Gastrocnemius medialis (tissue), 4 donors: Measurements from ENCODE around the gene TRMT61A. TPM values are rescaled to one million over a fixed set of nuclear protein-coding genes. Genes with fewer than 3 reads are reported as not detected.
"Not testable (repeated sequence)": the region's sequence is repeated elsewhere in the genome, so short reads cannot be mapped to it uniquely, and the experiment has no call there.

Experiments used
- ATAC-seq, 2 donors: fragments of 150-250 bp; one replicate each; pipeline ENCODE4 v1.9.1; 2016
- DNase-seq, 2 donors: peaks; one replicate each; pipeline ENCODE4 v3.0.0-alpha.2; 2019
- H3K27ac ChIP-seq, 4 donors: fragments of 200-600 bp; sonication (generic); 1 replicate in 1 of 4; 2 replicates in 3 of 4; pipeline ENCODE4 v1.5.1; 2016 to 2018; ENCODE audit warnings: mild to moderate bottlenecking in 2 of 4, moderate library complexity in 1 of 4
- H3K27me3 ChIP-seq, 3 donors: fragments of 200-600 bp; sonication (generic) in 2 of 3; 1 replicate in 1 of 3; 2 replicates in 2 of 3; pipeline versions ENCODE4 v1.5.1 to v1.6.0; 2016 to 2019; ENCODE audit warnings: mild to moderate bottlenecking in 1 of 3, moderate library complexity in 1 of 3
- H3K36me3 ChIP-seq, 2 donors: fragments of 200-600 bp; sonication (generic) in 1 of 2; one replicate each; pipeline ENCODE4 v1.5.1; 2017 to 2018
- H3K4me1 ChIP-seq, 2 donors: fragments of 200-600 bp; sonication (generic) in 1 of 2; one replicate each; pipeline ENCODE4 v1.5.1; 2016 to 2017; ENCODE audit warnings: mild to moderate bottlenecking in 2 of 2
- H3K4me3 ChIP-seq, 4 donors: fragments of 200-600 bp; sonication (generic) in 3 of 4; 1 replicate in 1 of 4; 2 replicates in 3 of 4; pipeline ENCODE4 v1.5.1; 2016 to 2019; ENCODE audit warnings: mild to moderate bottlenecking in 2 of 4
- H3K9me3 ChIP-seq, 3 donors: fragments of 200-600 bp; sonication (generic) in 2 of 3; 1 replicate in 1 of 3; 2 replicates in 2 of 3; pipeline ENCODE4 v1.5.1; 2016 to 2019
- POLR2A ChIP-seq, 2 donors: fragments of 450-650 bp; IDR thresholded peaks; one replicate each; pipeline ENCODE4 v1.6.1; 2017; ENCODE audit warnings: antibody characterized with exemption in 2 of 2, mild to moderate bottlenecking in 2 of 2, moderate library complexity in 2 of 2
- in situ Hi-C, 4 donors: fragments of 200-750 bp; cut with MboI; loops; one replicate each; pipeline versions ENCODE4 v1.15.0 to v1.8.0; 2017; ENCODE audit warnings: low sequenced_read_pairs in 4 of 4
- intact Hi-C: fragments of 100-400 bp; cut with DNase I; formaldehyde crosslinking; loops from one replicate; pipeline ENCODE4 v1.15.1; 2023; ENCODE audit warnings: low total_unique reads
- total RNA-seq, 4 donors: library from RNA; depleted of rRNA; stranded (reverse); fragments of >200 nt; gene quantifications; one replicate each; pipeline versions ENCODE4 v1.1.0 to v1.2.3, GENCODE V29; 2016
- TF ChIP-seq, protein P1 (sequence below), 5 experiments: fragments of 450-650 bp in 3 of 5; fragments of 200-600 bp in 2 of 5; sonication (generic) in 2 of 5; IDR thresholded peaks in 4 of 5; conservative IDR thresholded peaks in 1 of 5; 1 replicate in 4 of 5; 2 replicates in 1 of 5; pipeline ENCODE4 v1.5.1; 2016 to 2019; ENCODE audit warnings: antibody characterized with exemption in 5 of 5, mild to moderate bottlenecking in 3 of 5, moderate library complexity in 3 of 5

Gene TRMT61A
- total RNA-seq, 4 donors from 2014 or later = 8.3 to 11.0 (median 9.6) TPM

DNA sequence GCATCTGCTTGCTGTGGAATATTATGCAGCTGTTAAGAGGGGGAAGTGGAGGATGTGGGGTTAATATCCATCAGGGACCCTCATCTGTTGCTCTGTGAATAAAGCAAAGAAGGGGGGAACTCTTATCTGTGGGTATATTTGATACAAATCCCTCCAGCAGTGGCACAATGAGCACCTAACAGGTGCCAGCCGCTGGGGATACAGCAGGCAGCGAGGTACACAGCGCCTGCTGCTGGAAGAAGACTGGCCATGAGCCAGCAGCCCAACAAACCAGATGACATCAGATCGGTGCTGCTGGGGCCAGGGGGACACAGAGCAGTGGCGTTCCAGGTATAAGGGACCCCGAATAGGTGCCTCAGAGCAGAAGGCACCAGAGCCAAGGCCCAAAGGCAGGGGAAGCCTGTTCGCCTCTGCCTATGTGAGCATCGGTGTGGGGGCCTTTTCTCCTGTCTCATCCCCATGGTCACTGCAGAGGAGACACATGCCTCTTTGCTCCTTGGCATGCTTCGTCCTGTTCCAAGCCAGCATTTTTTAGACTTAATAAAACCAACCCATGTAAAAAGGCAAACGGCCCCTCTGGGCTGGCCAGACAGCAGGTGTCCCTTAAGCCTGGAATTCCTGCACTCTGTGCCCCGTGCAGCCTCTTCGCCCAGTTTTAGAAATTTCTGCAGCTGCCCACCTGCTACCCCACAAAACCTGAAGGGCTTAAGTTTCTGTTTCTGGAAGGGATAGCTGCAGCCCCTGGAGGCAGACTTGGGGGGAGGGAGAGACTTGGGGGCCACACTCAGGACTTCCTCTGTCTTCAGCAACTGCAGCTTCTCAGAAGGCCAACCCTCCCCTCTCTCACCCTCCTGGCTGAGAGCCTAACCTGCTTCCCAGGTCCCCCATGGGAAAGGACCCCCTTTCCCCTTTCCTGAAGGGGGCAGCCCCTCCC lies 4.7 kb upstream of the TRMT61A start:
- TF ChIP-seq POLR2A (IDR thresholded peaks at IDR 0.05) = no peak
- TF ChIP-seq, protein P1, sequence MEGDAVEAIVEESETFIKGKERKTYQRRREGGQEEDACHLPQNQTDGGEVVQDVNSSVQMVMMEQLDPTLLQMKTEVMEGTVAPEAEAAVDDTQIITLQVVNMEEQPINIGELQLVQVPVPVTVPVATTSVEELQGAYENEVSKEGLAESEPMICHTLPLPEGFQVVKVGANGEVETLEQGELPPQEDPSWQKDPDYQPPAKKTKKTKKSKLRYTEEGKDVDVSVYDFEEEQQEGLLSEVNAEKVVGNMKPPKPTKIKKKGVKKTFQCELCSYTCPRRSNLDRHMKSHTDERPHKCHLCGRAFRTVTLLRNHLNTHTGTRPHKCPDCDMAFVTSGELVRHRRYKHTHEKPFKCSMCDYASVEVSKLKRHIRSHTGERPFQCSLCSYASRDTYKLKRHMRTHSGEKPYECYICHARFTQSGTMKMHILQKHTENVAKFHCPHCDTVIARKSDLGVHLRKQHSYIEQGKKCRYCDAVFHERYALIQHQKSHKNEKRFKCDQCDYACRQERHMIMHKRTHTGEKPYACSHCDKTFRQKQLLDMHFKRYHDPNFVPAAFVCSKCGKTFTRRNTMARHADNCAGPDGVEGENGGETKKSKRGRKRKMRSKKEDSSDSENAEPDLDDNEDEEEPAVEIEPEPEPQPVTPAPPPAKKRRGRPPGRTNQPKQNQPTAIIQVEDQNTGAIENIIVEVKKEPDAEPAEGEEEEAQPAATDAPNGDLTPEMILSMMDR (IDR thresholded peaks at IDR 0.05 in 4 of 5, conservative IDR thresholded peaks at IDR 0.05 in 1 of 5) = no peak
- Histone ChIP-seq H3K4me3 (no peak overlapping the region), H3K9me3 (no peaks in the 10 kb centered on the region), H3K27me3 (peaks cover 0 to 23% (median 7%) of the 10 kb centered on the region in 3 donors), H3K27ac (no peak overlapping the region), H3K4me1 (peaks cover 18 to 24% of the 10 kb centered on the region in 2 donors), H3K36me3 (no peaks in the 10 kb centered on the region)
- DNase-seq = no peak
- intact Hi-C loops = no loop called here
- no peak for ATAC-seq
- in situ Hi-C loops = no loop called here

DNA sequence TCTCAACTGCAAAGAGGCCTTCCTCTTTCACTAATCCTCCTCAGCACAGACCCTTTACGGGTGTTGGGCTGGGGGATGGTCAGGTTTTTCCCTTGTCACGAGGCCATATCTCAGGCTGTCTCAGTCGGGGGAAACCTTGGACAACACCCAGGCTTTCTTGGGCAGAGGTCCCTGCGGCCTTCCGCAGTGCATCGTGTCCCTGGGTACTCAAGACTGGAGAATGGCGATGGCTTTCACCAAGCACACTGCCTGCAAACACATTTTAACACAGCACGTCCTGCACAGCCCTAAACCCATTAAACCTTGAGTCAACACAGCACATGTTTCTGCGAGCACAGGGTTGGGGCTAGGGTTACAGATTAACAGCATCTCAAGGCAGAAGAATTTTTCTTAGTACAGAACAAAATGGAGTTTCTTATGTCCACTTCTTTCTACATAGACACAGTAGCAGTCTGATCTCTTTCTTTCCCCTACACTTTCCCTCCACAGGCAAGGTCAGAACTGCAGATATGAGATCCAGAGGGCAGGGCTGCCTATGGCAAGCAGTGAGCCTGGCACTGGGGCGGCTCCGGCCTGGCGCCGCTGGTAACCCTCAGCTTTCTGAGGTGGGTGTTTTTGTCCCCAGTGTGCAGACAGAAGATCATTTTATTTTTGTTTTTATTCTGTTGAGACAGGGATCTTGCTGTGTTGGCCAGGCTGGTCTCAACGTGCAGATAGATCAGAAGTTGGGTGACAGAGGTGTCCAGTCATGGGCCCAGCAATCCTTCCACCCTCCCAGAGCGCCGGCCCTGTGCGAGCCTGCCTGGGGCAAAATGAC lies 3.4 kb upstream of the TRMT61A start:
- H3K36me3 ChIP-seq, intact Hi-C loops, H3K27ac ChIP-seq, in situ Hi-C loops, H3K9me3 ChIP-seq, DNase-seq, H3K4me3 ChIP-seq, ATAC-seq: not testable (repeated sequence)
- peaks cover 0 to 22% (median 5%) of the 10 kb centered on the region in 3 donors for H3K27me3 ChIP-seq
- peaks cover 28 to 37% of the 10 kb centered on the region in 2 donors for H3K4me1 ChIP-seq

DNA sequence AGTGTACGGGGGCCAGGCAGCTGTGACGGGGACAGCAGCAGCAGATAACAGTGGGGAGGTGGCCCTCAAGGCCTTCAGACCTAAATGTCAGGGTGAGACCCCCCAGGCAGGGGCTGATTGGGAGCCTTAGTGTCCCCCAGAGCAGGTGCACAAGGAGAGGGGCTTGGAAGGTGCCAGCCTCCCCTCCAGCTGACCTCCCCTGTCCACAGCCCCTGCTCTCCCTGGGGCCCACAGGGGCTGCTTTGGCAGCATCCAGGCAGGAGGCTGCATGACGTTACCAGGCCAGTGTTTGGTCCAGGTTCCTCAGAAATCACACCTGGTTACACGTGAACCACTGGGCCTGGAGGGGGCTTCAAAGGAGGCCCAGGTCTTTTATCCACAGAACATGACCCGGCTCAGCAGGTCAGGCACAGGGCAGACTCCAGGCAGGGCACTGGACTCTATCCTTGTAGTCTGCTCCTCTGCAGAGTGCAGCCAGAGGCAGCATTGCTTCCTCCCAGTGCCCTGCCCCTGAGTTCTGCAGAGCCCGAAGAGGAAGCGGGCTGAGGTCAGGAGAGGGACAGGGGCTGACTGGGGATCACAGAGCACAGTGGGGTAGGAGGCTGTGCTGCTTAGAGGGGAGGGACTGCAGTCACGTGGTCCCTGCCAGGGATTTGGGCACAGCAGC lies 2.6 kb upstream of the TRMT61A start:
- H3K4me1 ChIP-seq = peaks cover 25 to 38% of the 10 kb centered on the region in 2 donors
- intact Hi-C loops (no loop called here), in situ Hi-C loops (no loop called here)
- DNase-seq = no peak
- no peak for TF ChIP-seq POLR2A (IDR thresholded peaks at IDR 0.05)
- TF ChIP-seq, protein P1 (IDR thresholded peaks at IDR 0.05 in 4 of 5, conservative IDR thresholded peaks at IDR 0.05 in 1 of 5) = no peak
- peaks cover 0 to 4% of the 10 kb centered on the region in 2 donors for H3K36me3 ChIP-seq
- H3K27ac ChIP-seq = peak overlapping the region in 2 of 4 donors; percentile 91 to 94
- peaks cover 0 to 14% (median 4%) of the 10 kb centered on the region in 3 donors for H3K27me3 ChIP-seq
- ATAC-seq = no peak
- H3K9me3 ChIP-seq = no peaks in the 10 kb centered on the region
- H3K4me3 ChIP-seq = no peak overlapping the region

DNA sequence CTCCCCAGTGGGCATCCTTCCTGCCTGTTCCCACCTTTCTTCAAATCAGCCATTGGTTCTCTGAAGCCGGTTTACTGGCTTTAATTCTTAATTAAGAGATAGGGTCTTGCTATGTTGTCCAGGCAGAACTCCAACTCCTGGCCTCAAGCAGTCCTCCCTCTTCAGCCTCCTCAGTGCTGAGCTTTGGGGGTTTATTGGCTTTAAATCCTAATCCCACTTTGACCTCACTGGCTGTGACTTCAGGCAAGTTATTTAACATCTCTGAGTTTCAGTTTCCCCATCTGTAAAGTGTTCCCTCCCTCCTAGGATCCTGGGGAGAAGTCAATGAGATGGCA lies 2.1 kb upstream of the TRMT61A start:
- Histone ChIP-seq H3K4me1 (peaks cover 25 to 36% of the 10 kb centered on the region in 2 donors), H3K9me3 (no peaks in the 10 kb centered on the region), H3K36me3 (peaks cover 0 to 4% of the 10 kb centered on the region in 2 donors), H3K4me3 (no peak overlapping the region), H3K27ac (peak overlapping the region in 3 of 4 donors; percentile 86 to 94 (median 91)), H3K27me3 (peaks cover 0 to 11% (median 4%) of the 10 kb centered on the region in 3 donors)
- no peak for TF ChIP-seq POLR2A (IDR thresholded peaks at IDR 0.05)
- TF ChIP-seq, protein P1 (IDR thresholded peaks at IDR 0.05 in 4 of 5, conservative IDR thresholded peaks at IDR 0.05 in 1 of 5) = no peak
- in situ Hi-C loops (no loop called here), intact Hi-C loops (no loop called here)
- ATAC-seq (no peak), DNase-seq (no peak)
